Measurements from ENCODE around the gene TAB2.

Gene TAB2

GRCh38 chr6:149317644-149318571 is at the start of gene TAB2:
Gene TAB2, plus strand, starts transcription at chr6:149317712. Its CDS starts 52,286 bp downstream, at chr6:149369998.
- no peak for TF ChIP-seq GATA2 (IDR thresholded peaks at IDR 0.05; ENCODE audit: low read depth, low read length)
- no peak for TF ChIP-seq GATA3 (IDR thresholded peaks at IDR 0.05; ENCODE audit: low read depth, low read length)

- TF ChIP-seq GATA3 (IDR thresholded peaks at IDR 0.05; ENCODE audit: low read depth, low read length) (no peak), GATA2 (IDR thresholded peaks at IDR 0.05; ENCODE audit: low read depth, low read length) (no peak)
These were observed 49.4 kb upstream of the TAB2 start for GRCh38 chr6:149268146-149268545.

- TF ChIP-seq GATA2 (IDR thresholded peaks at IDR 0.05; ENCODE audit: low read depth, low read length) (no peak), GATA3 (IDR thresholded peaks at IDR 0.05; ENCODE audit: low read depth, low read length) (no peak)
These were observed 48.7 kb upstream of the TAB2 start for GRCh38 chr6:149268768-149269167.

- no peak for TF ChIP-seq GATA3 (IDR thresholded peaks at IDR 0.05; ENCODE audit: low read depth, low read length)
- no peak for TF ChIP-seq GATA2 (IDR thresholded peaks at IDR 0.05; ENCODE audit: low read depth, low read length)
These were observed 46.9 kb upstream of the TAB2 start for GRCh38 chr6:149270616-149271015.

- TF ChIP-seq GATA2 (IDR thresholded peaks at IDR 0.05; ENCODE audit: low read depth, low read length) = no peak
- no peak for TF ChIP-seq GATA3 (IDR thresholded peaks at IDR 0.05; ENCODE audit: low read depth, low read length)
These were observed 45.9 kb upstream of the TAB2 start for GRCh38 chr6:149271348-149272340.

GRCh38 chr6:149273318-149273717 is 44.2 kb upstream of the TAB2 start:
- TF ChIP-seq GATA2 (IDR thresholded peaks at IDR 0.05; ENCODE audit: low read depth, low read length) (no peak), GATA3 (IDR thresholded peaks at IDR 0.05; ENCODE audit: low read depth, low read length) (no peak)

- no peak for TF ChIP-seq GATA3 (IDR thresholded peaks at IDR 0.05; ENCODE audit: low read depth, low read length)
These were observed 41.9 kb upstream of the TAB2 start for GRCh38 chr6:149275621-149276020.

- no peak for TF ChIP-seq GATA3 (IDR thresholded peaks at IDR 0.05; ENCODE audit: low read depth, low read length)
- TF ChIP-seq GATA2 (IDR thresholded peaks at IDR 0.05; ENCODE audit: low read depth, low read length) = no peak
These were observed 39.9 kb upstream of the TAB2 start for GRCh38 chr6:149277621-149278020.

- TF ChIP-seq GATA3 (IDR thresholded peaks at IDR 0.05; ENCODE audit: low read depth, low read length) (no peak), GATA2 (IDR thresholded peaks at IDR 0.05; ENCODE audit: low read depth, low read length) (no peak)
These were observed 38.5 kb upstream of the TAB2 start for GRCh38 chr6:149278997-149279396.

GRCh38 chr6:149284904-149285303 is 32.6 kb upstream of the TAB2 start:
- no peak for TF ChIP-seq GATA3 (IDR thresholded peaks at IDR 0.05; ENCODE audit: low read depth, low read length)
- no peak for TF ChIP-seq GATA2 (IDR thresholded peaks at IDR 0.05; ENCODE audit: low read depth, low read length)

- no peak for TF ChIP-seq GATA3 (IDR thresholded peaks at IDR 0.05; ENCODE audit: low read depth, low read length)
- no peak for TF ChIP-seq GATA2 (IDR thresholded peaks at IDR 0.05; ENCODE audit: low read depth, low read length)
These were observed 31.9 kb upstream of the TAB2 start for GRCh38 chr6:149285626-149286025.

GRCh38 chr6:149286905-149287304 is 30.6 kb upstream of the TAB2 start:
- TF ChIP-seq GATA3 (IDR thresholded peaks at IDR 0.05; ENCODE audit: low read depth, low read length) (no peak), GATA2 (IDR thresholded peaks at IDR 0.05; ENCODE audit: low read depth, low read length) (no peak)

- no peak for TF ChIP-seq GATA3 (IDR thresholded peaks at IDR 0.05; ENCODE audit: low read depth, low read length)
- no peak for TF ChIP-seq GATA2 (IDR thresholded peaks at IDR 0.05; ENCODE audit: low read depth, low read length)
These were observed 28.2 kb upstream of the TAB2 start for GRCh38 chr6:149289192-149289781.

- TF ChIP-seq GATA3 (IDR thresholded peaks at IDR 0.05; ENCODE audit: low read depth, low read length) (no peak), GATA2 (IDR thresholded peaks at IDR 0.05; ENCODE audit: low read depth, low read length) (no peak)
These were observed 27.5 kb upstream of the TAB2 start for GRCh38 chr6:149289966-149290365.

All from SH-SY5Y (cell line).